CD4-positive, CD25-positive, alpha-beta regulatory T cell (primary cell): ENCODE measurements around the gene ANKLE1. TPM values are rescaled to one million over a fixed set of nuclear protein-coding genes. Genes with fewer than 3 reads are reported as not detected.

Source experiments
- ATAC-seq, 2 donors: fragments of 150-1000 bp; cut with Tn5 transposase; one replicate each; pipeline ENCODE4 v1.10.0; 2021; ENCODE audit warnings: low read depth in 2 of 2, moderate number of reproducible peaks in 2 of 2, moderate library complexity in 1 of 2
- DNase-seq, 3 donors: peaks; one replicate each; pipeline versions ENCODE4 v3.0.0 to v3.0.0-alpha.2; 2012 to 2022; ENCODE audit warnings: mixed read lengths in 1 of 3
- H3K27ac ChIP-seq: one replicate; pipeline ENCODE4 v1.7.0; 2013; ENCODE audit warnings: mild to moderate bottlenecking, low read length; ENCODE audit not compliant: insufficient read depth, poor library complexity, severe bottlenecking
- H3K27me3 ChIP-seq: one replicate; pipeline ENCODE4 v1.7.0; 2013; ENCODE audit warnings: low read length; ENCODE audit not compliant: control insufficient read depth, insufficient read depth
- H3K36me3 ChIP-seq: one replicate; pipeline ENCODE4 v1.7.0; 2013; ENCODE audit warnings: mild to moderate bottlenecking, low read length, moderate library complexity; ENCODE audit not compliant: control insufficient read depth, insufficient read depth
- H3K4me1 ChIP-seq: 2 replicates; pipeline ENCODE4 v1.7.0; 2013; ENCODE audit warnings: mild to moderate bottlenecking, low read length; ENCODE audit not compliant: insufficient read depth, control insufficient read depth, poor library complexity, severe bottlenecking
- H3K4me3 ChIP-seq: one replicate; pipeline ENCODE4 v1.7.0; 2013; ENCODE audit warnings: low read depth, mild to moderate bottlenecking, low read length, moderate library complexity
- H3K9me3 ChIP-seq, 2 experiments: 1 replicate in 1 of 2; 2 replicates in 1 of 2; pipeline ENCODE4 v1.7.0; 2013; ENCODE audit warnings: low read length in 2 of 2, mild to moderate bottlenecking in 1 of 2, moderate library complexity in 1 of 2; ENCODE audit not compliant: control insufficient read depth in 2 of 2
- H3K27ac Mint-ChIP-seq, 3 donors: one replicate each; pipeline ENCODE4 v1.8.0; 2020 to 2022; ENCODE audit warnings: mild to moderate bottlenecking in 3 of 3, mixed read lengths in 3 of 3, moderate library complexity in 2 of 3
- H3K27me3 Mint-ChIP-seq: one replicate; pipeline ENCODE4 v1.8.0; 2022; ENCODE audit warnings: mild to moderate bottlenecking, mixed read lengths
- H3K36me3 Mint-ChIP-seq: one replicate; pipeline ENCODE4 v1.8.0; 2020; ENCODE audit warnings: mixed read lengths
- H3K4me1 Mint-ChIP-seq, 4 donors: one replicate each; pipeline ENCODE4 v1.8.0; 2020 to 2022; ENCODE audit warnings: mixed read lengths in 4 of 4, mild to moderate bottlenecking in 1 of 4
- H3K4me3 Mint-ChIP-seq, 4 donors: one replicate each; pipeline ENCODE4 v1.8.0; 2020 to 2022; ENCODE audit warnings: mild to moderate bottlenecking in 4 of 4, mixed read lengths in 4 of 4, moderate library complexity in 3 of 4
- H3K9me3 Mint-ChIP-seq, 7 donors: one replicate each; pipeline ENCODE4 v1.8.0; 2020 to 2022; ENCODE audit warnings: mixed read lengths in 7 of 7, mild to moderate bottlenecking in 3 of 7, moderate library complexity in 2 of 7
- polyA plus RNA-seq, 4 donors: library from polyadenylated mRNA; unstranded; fragments of 300-500 nt; fragmentation: Illumina TruSeq; gene quantifications; one replicate each; pipeline ENCODE4 v1.2.3, GENCODE V29; 2021
- total RNA-seq: library from RNA; stranded (reverse); gene quantifications from one replicate; pipeline ENCODE4 v1.2.3, GENCODE V29; 2022

The ANKLE1 gene
- total and polyA plus RNA-seq, 5 donors from 2014 or later, result 0.15 to 1.8 (median 1.0) TPM

GRCh38 chr19:17303167-17303939 is 21.7 kb downstream of the ANKLE1 start, which contains the start of gene ABHD8:
Gene ABHD8, minus strand, starts transcription at chr19:17303425. Its CDS starts 1,809 bp downstream, at chr19:17301616.
- peak within 1 kb of the TSS; percentile 32 for H3K4me3 ChIP-seq
- peaks cover 40% of the 10 kb centered on the region for H3K4me1 ChIP-seq
- no peaks in the 10 kb centered on the region for H3K27me3 ChIP-seq
- peaks cover 2% of the 10 kb centered on the region for H3K36me3 ChIP-seq
- Mint-ChIP-seq H3K27ac (peak within 1 kb of the TSS; percentile 42 to 84 (median 58)), H3K36me3 (peaks cover 1% of the 10 kb centered on the region), H3K9me3 (no peaks in the 10 kb centered on the region), H3K4me1 (peaks cover 5 to 48% (median 22%) of the 10 kb centered on the region in 4 donors), H3K27me3 (no peaks in the 10 kb centered on the region), H3K4me3 (peak within 1 kb of the TSS; percentile 80 to 96 (median 84))
- peak; percentile 71 for ATAC-seq
- peak; percentile 88 to 95 (median 89) for DNase-seq
- no peaks in the 10 kb centered on the region for H3K9me3 ChIP-seq
- peak within 1 kb of the TSS; percentile 72 for H3K27ac ChIP-seq

DNA sequence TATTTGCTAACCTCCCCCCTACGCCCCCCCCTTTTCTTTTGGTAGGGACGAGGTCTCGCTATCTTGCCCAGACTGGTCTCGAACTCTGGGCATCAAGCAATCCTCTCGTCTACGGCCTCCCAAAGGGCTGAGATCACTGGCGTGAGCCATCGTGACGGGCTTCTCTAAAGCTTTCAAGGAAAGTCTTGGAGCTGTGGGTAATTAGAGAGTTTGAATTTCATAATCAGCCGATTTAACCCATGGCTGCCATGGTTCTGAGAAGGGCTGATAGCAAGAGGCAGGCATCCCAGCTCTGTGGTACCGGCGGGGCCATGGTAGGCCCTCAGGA is 22.2 kb downstream of the ANKLE1 start:
- H3K4me1 ChIP-seq, result peaks cover 40% of the 10 kb centered on the region
- Mint-ChIP-seq H3K4me3 (peak overlapping the region; percentile 80 to 96 (median 84)), H3K27me3 (no peaks in the 10 kb centered on the region), H3K4me1 (peaks cover 6 to 48% (median 23%) of the 10 kb centered on the region in 4 donors), H3K36me3 (no peaks in the 10 kb centered on the region), H3K9me3 (no peaks in the 10 kb centered on the region), H3K27ac (peak overlapping the region in 2 of 3 donors; percentile 14 to 58)
- no peak for DNase-seq
- peak overlapping the region; percentile 72 for H3K27ac ChIP-seq
- ATAC-seq, result no peak
- H3K27me3 ChIP-seq, result no peaks in the 10 kb centered on the region
- H3K9me3 ChIP-seq, result no peaks in the 10 kb centered on the region
- no peaks in the 10 kb centered on the region for H3K36me3 ChIP-seq
- H3K4me3 ChIP-seq, result peak overlapping the region; percentile 32

GRCh38 chr19:17304386-17305215 is 22.9 kb downstream of the ANKLE1 start:
- H3K27ac Mint-ChIP-seq, result peak overlapping the region; percentile 73 to 95 (median 79)
- H3K27me3 Mint-ChIP-seq, result no peaks in the 10 kb centered on the region
- Histone ChIP-seq H3K4me3 (peak overlapping the region; percentile 44), H3K27ac (peak overlapping the region; percentile 88), H3K27me3 (no peaks in the 10 kb centered on the region), H3K36me3 (no peaks in the 10 kb centered on the region), H3K4me1 (peaks cover 43% of the 10 kb centered on the region), H3K9me3 (no peaks in the 10 kb centered on the region)
- H3K4me3 Mint-ChIP-seq, result peak overlapping the region; percentile 92 to 96 (median 93)
- ATAC-seq (no peak), DNase-seq (no peak)
- peaks cover 11 to 55% (median 27%) of the 10 kb centered on the region in 4 donors for H3K4me1 Mint-ChIP-seq
- no peaks in the 10 kb centered on the region for H3K9me3 Mint-ChIP-seq
- H3K36me3 Mint-ChIP-seq, result peaks cover 5% of the 10 kb centered on the region

- Mint-ChIP-seq H3K27ac (peak overlapping the region; percentile 73 to 95 (median 79)), H3K4me3 (peak overlapping the region; percentile 92 to 96 (median 93)), H3K9me3 (no peaks in the 10 kb centered on the region), H3K4me1 (peaks cover 11 to 56% (median 28%) of the 10 kb centered on the region in 4 donors), H3K27me3 (no peaks in the 10 kb centered on the region), H3K36me3 (peaks cover 5% of the 10 kb centered on the region)
- no peak for DNase-seq
- Histone ChIP-seq H3K27ac (peak overlapping the region; percentile 88), H3K36me3 (no peaks in the 10 kb centered on the region), H3K9me3 (no peaks in the 10 kb centered on the region), H3K27me3 (no peaks in the 10 kb centered on the region), H3K4me1 (peaks cover 49% of the 10 kb centered on the region), H3K4me3 (peak overlapping the region; percentile 44)
- no peak for ATAC-seq
These were observed 23.5 kb downstream of the ANKLE1 start for GRCh38 chr19:17305216-17305516.

DNA sequence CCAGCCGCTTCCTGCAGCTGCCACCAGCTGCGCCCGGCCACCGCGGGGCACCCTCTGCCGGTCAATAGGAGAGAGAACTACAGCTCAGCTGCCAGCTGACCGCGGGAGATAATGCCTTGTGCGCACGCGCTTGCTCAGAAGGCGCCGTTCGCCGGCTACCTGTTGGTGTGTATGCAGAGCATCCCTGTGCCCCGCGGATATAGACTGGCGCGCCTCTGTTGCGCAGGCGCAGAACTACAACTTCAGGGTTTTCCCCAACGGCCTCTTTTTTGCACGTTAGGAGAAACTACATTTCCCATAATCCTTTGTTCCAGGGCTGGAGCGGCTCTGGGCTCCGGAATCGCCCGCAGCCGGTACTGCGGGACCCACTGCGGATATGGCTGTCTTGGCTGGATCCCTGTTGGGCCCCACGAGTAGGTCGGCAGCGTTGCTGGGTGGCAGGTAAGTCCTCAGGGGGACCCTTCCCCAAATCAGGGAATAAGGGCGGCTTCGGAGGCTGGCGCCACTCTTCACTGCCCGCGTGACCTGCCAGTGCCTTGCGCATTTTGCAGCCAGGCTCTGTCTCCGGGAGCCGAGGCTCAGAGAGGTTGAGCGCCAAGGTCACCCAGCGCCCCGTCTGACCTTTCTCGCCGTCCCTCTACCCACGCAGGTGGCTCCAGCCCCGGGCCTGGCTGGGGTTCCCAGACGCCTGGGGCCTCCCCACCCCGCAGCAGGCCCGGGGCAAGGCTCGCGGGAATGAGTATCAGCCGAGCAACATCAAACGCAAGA is 24.0 kb downstream of the ANKLE1 start, which contains the start of gene MRPL34:
Gene MRPL34 (plus strand): TSS at position 356 of the 768 bp plus-strand sequence. CDS start 21 bp downstream, at position 377.
- Mint-ChIP-seq H3K4me3 (peak within 1 kb of the TSS; percentile 92 to 96 (median 93)), H3K27ac (peak within 1 kb of the TSS; percentile 73 to 95 (median 88)), H3K9me3 (no peaks in the 10 kb centered on the region), H3K4me1 (peaks cover 11 to 62% (median 30%) of the 10 kb centered on the region in 4 donors), H3K27me3 (no peaks in the 10 kb centered on the region), H3K36me3 (peaks cover 5% of the 10 kb centered on the region)
- peaks cover 54% of the 10 kb centered on the region for H3K4me1 ChIP-seq
- peak within 1 kb of the TSS; percentile 88 for H3K27ac ChIP-seq
- no peaks in the 10 kb centered on the region for H3K9me3 ChIP-seq
- ATAC-seq, result peak; percentile 62 to 63
- peak; percentile 93 to 99 (median 96) for DNase-seq
- no peaks in the 10 kb centered on the region for H3K36me3 ChIP-seq
- no peaks in the 10 kb centered on the region for H3K27me3 ChIP-seq
- peak within 1 kb of the TSS; percentile 71 for H3K4me3 ChIP-seq

DNA sequence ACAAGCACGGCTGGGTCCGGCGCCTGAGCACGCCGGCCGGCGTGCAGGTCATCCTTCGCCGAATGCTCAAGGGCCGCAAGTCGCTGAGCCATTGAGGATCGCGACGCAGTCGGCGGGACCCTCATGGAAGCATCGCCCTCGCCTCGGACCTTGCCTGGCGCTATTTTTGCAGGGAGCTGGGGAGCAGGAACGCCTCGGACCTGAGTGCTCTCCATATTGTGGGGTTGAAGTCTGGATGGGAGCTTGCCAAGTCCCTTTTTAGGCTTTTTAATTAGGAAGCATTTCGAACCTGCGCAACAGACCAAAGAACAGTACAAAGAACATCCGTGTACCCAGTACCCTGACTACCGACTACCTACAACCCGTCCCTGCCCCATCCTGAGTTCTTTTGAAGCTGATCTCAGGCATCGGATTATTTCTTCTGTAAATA is 24.6 kb downstream of the ANKLE1 start:
- H3K4me3 Mint-ChIP-seq, result peak overlapping the region; percentile 92 to 96 (median 93)
- Histone ChIP-seq H3K27me3 (no peaks in the 10 kb centered on the region), H3K36me3 (no peaks in the 10 kb centered on the region), H3K4me3 (peak overlapping the region; percentile 71), H3K9me3 (no peaks in the 10 kb centered on the region), H3K4me1 (peaks cover 57% of the 10 kb centered on the region), H3K27ac (peak overlapping the region; percentile 88)
- ATAC-seq (no peak), DNase-seq (peak in 1 of 3 donors; percentile 26)
- H3K27me3 Mint-ChIP-seq, result no peaks in the 10 kb centered on the region
- H3K27ac Mint-ChIP-seq, result peak overlapping the region in 2 of 3 donors; percentile 73 to 88
- no peaks in the 10 kb centered on the region for H3K9me3 Mint-ChIP-seq
- peaks cover 5% of the 10 kb centered on the region for H3K36me3 Mint-ChIP-seq
- H3K4me1 Mint-ChIP-seq, result peaks cover 11 to 67% (median 32%) of the 10 kb centered on the region in 4 donors

- no peak for ATAC-seq
These were observed 26.2 kb downstream of the ANKLE1 start for GRCh38 chr19:17307876-17308377.

More at GRCh38 chr19:17307876-17308377, 26.2 kb downstream of the ANKLE1 start:
- Histone ChIP-seq H3K9me3 (no peaks in the 10 kb centered on the region), H3K27me3 (no peaks in the 10 kb centered on the region), H3K27ac (no peak overlapping the region), H3K4me1 (peaks cover 47% of the 10 kb centered on the region), H3K36me3 (no peaks in the 10 kb centered on the region), H3K4me3 (no peak overlapping the region)
- peaks cover 5% of the 10 kb centered on the region for H3K36me3 Mint-ChIP-seq
- peak overlapping the region in 1 of 3 donors; percentile 93 for H3K27ac Mint-ChIP-seq
- DNase-seq, result no peak
- peak overlapping the region in 3 of 4 donors; percentile 48 to 74 (median 72) for H3K4me3 Mint-ChIP-seq
- H3K27me3 Mint-ChIP-seq, result no peaks in the 10 kb centered on the region
- peaks cover 11 to 62% (median 31%) of the 10 kb centered on the region in 4 donors for H3K4me1 Mint-ChIP-seq
- no peaks in the 10 kb centered on the region for H3K9me3 Mint-ChIP-seq
